Activated T-helper 2 cell treated with anti-CD3 and anti-CD28 coated beads, Interferon-gamma antibody, Interleukin-2, Interleukin-4, amounts not matched to agents 10 μg/mL and 5 μg/mL and 100 μg/mL, durations not matched to agents 14 hours and 24 hours and 36 hours (primary cell): ENCODE results near the gene SLC20A1. TPM values are rescaled to one million over a fixed set of nuclear protein-coding genes. Genes with fewer than 3 reads are reported as not detected.
A peak's percentile ranks its signal among the peaks of the same experiment; 100 is the strongest.

Experiments
- DNase-seq: peaks from one replicate; pipeline ENCODE4 v3.0.0; 2021; ENCODE audit warnings: low spot score
- H3K27ac Mint-ChIP-seq: one replicate; pipeline ENCODE4 v1.8.0; 2021; ENCODE audit warnings: mixed read lengths
- H3K27me3 Mint-ChIP-seq: one replicate; pipeline ENCODE4 v1.8.0; 2021; ENCODE audit warnings: low read depth, mixed read lengths
- H3K36me3 Mint-ChIP-seq: one replicate; pipeline ENCODE4 v1.8.0; 2021; ENCODE audit warnings: low read depth, mixed read lengths
- H3K4me1 Mint-ChIP-seq: one replicate; pipeline ENCODE4 v1.8.0; 2021; ENCODE audit warnings: low read depth, mixed read lengths
- H3K4me3 Mint-ChIP-seq: one replicate; pipeline ENCODE4 v1.8.0; 2021; ENCODE audit warnings: low read depth, mild to moderate bottlenecking, moderate library complexity, mixed read lengths
- H3K9me3 Mint-ChIP-seq: one replicate; pipeline ENCODE4 v1.8.0; 2021; ENCODE audit warnings: mixed read lengths
- intact Hi-C: fragments of 100-400 bp; cut with micrococcal nuclease; formaldehyde crosslinking; loops from one replicate; pipeline ENCODE4 v1.15.1; 2023
- total RNA-seq: library from RNA; stranded (reverse); gene quantifications from 2 replicates; pipeline ENCODE4 v1.2.3, GENCODE V29; 2022

Gene SLC20A1
- total RNA-seq, 1 donor from 2014 or later = 128 TPM

GRCh38 chr2:112683550-112684414 is 38.0 kb downstream of the SLC20A1 start:
- Mint-ChIP-seq H3K27me3 (peaks cover 3% of the 10 kb centered on the region), H3K27ac (no peak overlapping the region), H3K9me3 (no peaks in the 10 kb centered on the region), H3K36me3 (no peaks in the 10 kb centered on the region), H3K4me3 (no peak overlapping the region), H3K4me1 (peaks cover 22% of the 10 kb centered on the region)
- DNase-seq = no peak
- intact Hi-C loops = no loop called here

- peaks cover 24% of the 10 kb centered on the region for H3K4me1 Mint-ChIP-seq
- no peak overlapping the region for H3K4me3 Mint-ChIP-seq
- H3K9me3 Mint-ChIP-seq = no peaks in the 10 kb centered on the region
- no peak overlapping the region for H3K27ac Mint-ChIP-seq
- no peak for DNase-seq
- intact Hi-C loops = no loop called here
- no peaks in the 10 kb centered on the region for H3K36me3 Mint-ChIP-seq
- H3K27me3 Mint-ChIP-seq = peaks cover under 1% of the 10 kb centered on the region
Observed at GRCh38 chr2:112684415-112684775, 38.7 kb downstream of the SLC20A1 start.

GRCh38 chr2:112685271-112685884 is 39.6 kb downstream of the SLC20A1 start:
- Mint-ChIP-seq H3K4me3 (no peak overlapping the region), H3K27ac (no peak overlapping the region), H3K4me1 (peaks cover 24% of the 10 kb centered on the region), H3K9me3 (no peaks in the 10 kb centered on the region), H3K36me3 (no peaks in the 10 kb centered on the region), H3K27me3 (no peaks in the 10 kb centered on the region)
- no peak for DNase-seq
- intact Hi-C loops = no loop called here

- Mint-ChIP-seq H3K9me3 (no peaks in the 10 kb centered on the region), H3K27me3 (no peaks in the 10 kb centered on the region), H3K36me3 (no peaks in the 10 kb centered on the region), H3K4me3 (no peak overlapping the region), H3K4me1 (peaks cover 28% of the 10 kb centered on the region), H3K27ac (no peak overlapping the region)
- intact Hi-C loops = no loop called here
- no peak for DNase-seq
Observed at GRCh38 chr2:112686348-112687217, 40.8 kb downstream of the SLC20A1 start.

GRCh38 chr2:112687522-112687921 is 41.8 kb downstream of the SLC20A1 start:
- intact Hi-C loops = no loop called here
- DNase-seq = no peak
- Mint-ChIP-seq H3K27ac (no peak overlapping the region), H3K9me3 (no peaks in the 10 kb centered on the region), H3K27me3 (no peaks in the 10 kb centered on the region), H3K4me1 (peaks cover 36% of the 10 kb centered on the region), H3K4me3 (no peak overlapping the region), H3K36me3 (no peaks in the 10 kb centered on the region)

- H3K4me1 Mint-ChIP-seq = peaks cover 43% of the 10 kb centered on the region
- H3K4me3 Mint-ChIP-seq = no peak overlapping the region
- no peak overlapping the region for H3K27ac Mint-ChIP-seq
- H3K36me3 Mint-ChIP-seq = no peaks in the 10 kb centered on the region
- H3K9me3 Mint-ChIP-seq = no peaks in the 10 kb centered on the region
- no peaks in the 10 kb centered on the region for H3K27me3 Mint-ChIP-seq
- intact Hi-C loops = no loop called here
- DNase-seq = no peak
Observed at GRCh38 chr2:112688086-112688880, 42.5 kb downstream of the SLC20A1 start.

GRCh38 chr2:112690853-112691401 is 45.2 kb downstream of the SLC20A1 start:
- DNase-seq = peak; percentile 44
- Mint-ChIP-seq H3K4me3 (peak overlapping the region; percentile 34), H3K4me1 (peaks cover 35% of the 10 kb centered on the region), H3K27me3 (no peaks in the 10 kb centered on the region), H3K9me3 (no peaks in the 10 kb centered on the region), H3K36me3 (no peaks in the 10 kb centered on the region), H3K27ac (peak overlapping the region; percentile 76)
- intact Hi-C loops = no loop called here

- H3K9me3 Mint-ChIP-seq = no peaks in the 10 kb centered on the region
- no peak overlapping the region for H3K4me3 Mint-ChIP-seq
- no peak for DNase-seq
- H3K27ac Mint-ChIP-seq = peak overlapping the region; percentile 24
- H3K4me1 Mint-ChIP-seq = peaks cover 31% of the 10 kb centered on the region
- H3K36me3 Mint-ChIP-seq = no peaks in the 10 kb centered on the region
- H3K27me3 Mint-ChIP-seq = no peaks in the 10 kb centered on the region
- intact Hi-C loops = loop anchor here (1.0 to 2.0 kb wide), 6 partner anchors 16 to 108 kb away; partner anchors contain the start of gene CHCHD5
Observed at GRCh38 chr2:112691881-112692281, 46.1 kb downstream of the SLC20A1 start.

- H3K4me3 Mint-ChIP-seq = peak overlapping the region; percentile 7
- intact Hi-C loops = loop anchor here (1.0 to 2.0 kb wide), 6 partner anchors 16 to 108 kb away; partner anchors contain the start of gene CHCHD5
Observed at GRCh38 chr2:112692495-112692911, 46.8 kb downstream of the SLC20A1 start.

GRCh38 chr2:112692918-112693317 is 47.2 kb downstream of the SLC20A1 start:
- H3K27ac Mint-ChIP-seq = peak overlapping the region; percentile 77
- peak overlapping the region; percentile 7 for H3K4me3 Mint-ChIP-seq
- H3K36me3 Mint-ChIP-seq = no peaks in the 10 kb centered on the region
- DNase-seq = no peak
- no peaks in the 10 kb centered on the region for H3K9me3 Mint-ChIP-seq
- intact Hi-C loops = loop anchor here (1.0 to 2.0 kb wide), 6 partner anchors 15 to 109 kb away; partner anchors contain the start of gene CHCHD5
- H3K27me3 Mint-ChIP-seq = no peaks in the 10 kb centered on the region
- H3K4me1 Mint-ChIP-seq = peaks cover 31% of the 10 kb centered on the region

More at GRCh38 chr2:112692495-112692911, 46.8 kb downstream of the SLC20A1 start:
- H3K36me3 Mint-ChIP-seq = no peaks in the 10 kb centered on the region
- DNase-seq = peak; percentile 70
- H3K4me1 Mint-ChIP-seq = peaks cover 31% of the 10 kb centered on the region
- H3K27ac Mint-ChIP-seq = peak overlapping the region; percentile 77
- no peaks in the 10 kb centered on the region for H3K9me3 Mint-ChIP-seq
- no peaks in the 10 kb centered on the region for H3K27me3 Mint-ChIP-seq

- Mint-ChIP-seq H3K27me3 (no peaks in the 10 kb centered on the region), H3K9me3 (no peaks in the 10 kb centered on the region), H3K4me1 (peaks cover 31% of the 10 kb centered on the region), H3K27ac (no peak overlapping the region), H3K4me3 (no peak overlapping the region), H3K36me3 (no peaks in the 10 kb centered on the region)
- no peak for DNase-seq
- intact Hi-C loops = loop anchor here (2.0 kb wide), 2 partner anchors 33 to 47 kb away; no protein-coding TSS in a partner anchor
Observed at GRCh38 chr2:112693596-112693995, 47.9 kb downstream of the SLC20A1 start.
